Measurements from ENCODE around the gene STK32B.

DNA sequence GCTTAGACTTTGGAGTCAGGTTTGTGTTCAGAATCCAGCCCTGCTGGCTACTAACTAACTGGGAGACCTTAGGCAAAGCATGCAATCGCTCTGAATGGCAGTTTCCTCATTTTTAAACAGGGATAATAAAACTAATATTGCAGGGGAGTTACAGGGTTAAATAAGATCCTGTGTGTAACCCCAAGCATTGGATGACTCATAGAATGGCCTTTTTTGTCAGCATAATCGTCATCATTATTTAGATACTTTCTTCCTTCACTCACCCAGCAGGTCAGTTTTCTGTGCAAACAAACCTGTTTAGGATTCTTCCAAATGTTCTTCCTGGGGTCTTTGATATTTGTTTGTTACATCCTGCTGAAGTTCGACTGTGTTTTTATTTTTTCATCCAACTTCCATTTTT is 448.9 kb downstream of the STK32B start:
- TF ChIP-seq, protein P1, sequence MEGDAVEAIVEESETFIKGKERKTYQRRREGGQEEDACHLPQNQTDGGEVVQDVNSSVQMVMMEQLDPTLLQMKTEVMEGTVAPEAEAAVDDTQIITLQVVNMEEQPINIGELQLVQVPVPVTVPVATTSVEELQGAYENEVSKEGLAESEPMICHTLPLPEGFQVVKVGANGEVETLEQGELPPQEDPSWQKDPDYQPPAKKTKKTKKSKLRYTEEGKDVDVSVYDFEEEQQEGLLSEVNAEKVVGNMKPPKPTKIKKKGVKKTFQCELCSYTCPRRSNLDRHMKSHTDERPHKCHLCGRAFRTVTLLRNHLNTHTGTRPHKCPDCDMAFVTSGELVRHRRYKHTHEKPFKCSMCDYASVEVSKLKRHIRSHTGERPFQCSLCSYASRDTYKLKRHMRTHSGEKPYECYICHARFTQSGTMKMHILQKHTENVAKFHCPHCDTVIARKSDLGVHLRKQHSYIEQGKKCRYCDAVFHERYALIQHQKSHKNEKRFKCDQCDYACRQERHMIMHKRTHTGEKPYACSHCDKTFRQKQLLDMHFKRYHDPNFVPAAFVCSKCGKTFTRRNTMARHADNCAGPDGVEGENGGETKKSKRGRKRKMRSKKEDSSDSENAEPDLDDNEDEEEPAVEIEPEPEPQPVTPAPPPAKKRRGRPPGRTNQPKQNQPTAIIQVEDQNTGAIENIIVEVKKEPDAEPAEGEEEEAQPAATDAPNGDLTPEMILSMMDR (IDR thresholded peaks at IDR 0.05), result no peak
- TF ChIP-seq SIN3A (IDR thresholded peaks at IDR 0.05; ENCODE audit: borderline replicate concordance, insufficient read depth, low read depth, low read length), result no peak
- no peak for TF ChIP-seq POLR2AphosphoS5 (IDR thresholded peaks at IDR 0.05; ENCODE audit: low read depth, low read length)
- TF ChIP-seq, protein P2, sequence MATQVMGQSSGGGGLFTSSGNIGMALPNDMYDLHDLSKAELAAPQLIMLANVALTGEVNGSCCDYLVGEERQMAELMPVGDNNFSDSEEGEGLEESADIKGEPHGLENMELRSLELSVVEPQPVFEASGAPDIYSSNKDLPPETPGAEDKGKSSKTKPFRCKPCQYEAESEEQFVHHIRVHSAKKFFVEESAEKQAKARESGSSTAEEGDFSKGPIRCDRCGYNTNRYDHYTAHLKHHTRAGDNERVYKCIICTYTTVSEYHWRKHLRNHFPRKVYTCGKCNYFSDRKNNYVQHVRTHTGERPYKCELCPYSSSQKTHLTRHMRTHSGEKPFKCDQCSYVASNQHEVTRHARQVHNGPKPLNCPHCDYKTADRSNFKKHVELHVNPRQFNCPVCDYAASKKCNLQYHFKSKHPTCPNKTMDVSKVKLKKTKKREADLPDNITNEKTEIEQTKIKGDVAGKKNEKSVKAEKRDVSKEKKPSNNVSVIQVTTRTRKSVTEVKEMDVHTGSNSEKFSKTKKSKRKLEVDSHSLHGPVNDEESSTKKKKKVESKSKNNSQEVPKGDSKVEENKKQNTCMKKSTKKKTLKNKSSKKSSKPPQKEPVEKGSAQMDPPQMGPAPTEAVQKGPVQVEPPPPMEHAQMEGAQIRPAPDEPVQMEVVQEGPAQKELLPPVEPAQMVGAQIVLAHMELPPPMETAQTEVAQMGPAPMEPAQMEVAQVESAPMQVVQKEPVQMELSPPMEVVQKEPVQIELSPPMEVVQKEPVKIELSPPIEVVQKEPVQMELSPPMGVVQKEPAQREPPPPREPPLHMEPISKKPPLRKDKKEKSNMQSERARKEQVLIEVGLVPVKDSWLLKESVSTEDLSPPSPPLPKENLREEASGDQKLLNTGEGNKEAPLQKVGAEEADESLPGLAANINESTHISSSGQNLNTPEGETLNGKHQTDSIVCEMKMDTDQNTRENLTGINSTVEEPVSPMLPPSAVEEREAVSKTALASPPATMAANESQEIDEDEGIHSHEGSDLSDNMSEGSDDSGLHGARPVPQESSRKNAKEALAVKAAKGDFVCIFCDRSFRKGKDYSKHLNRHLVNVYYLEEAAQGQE (IDR thresholded peaks at IDR 0.05; ENCODE audit: insufficient read depth in 1 of 2, low read depth in 2 of 2, low read length in 1 of 2), result no peak

Data from Panc1 (cell line).